Muscle layer of colon (tissue), 2 donors: ENCODE data around the gene IRAK4.

ENCODE experiments used
- H3K27ac ChIP-seq: one replicate; pipeline ENCODE4 v1.7.0; 2013; ENCODE audit warnings: low read depth, mild to moderate bottlenecking, low read length, moderate library complexity
- H3K27me3 ChIP-seq, 2 donors: one replicate each; pipeline ENCODE4 v1.7.0; 2013; ENCODE audit warnings: low read length in 2 of 2, mild to moderate bottlenecking in 2 of 2; ENCODE audit not compliant: insufficient read depth in 2 of 2, control insufficient read depth in 1 of 2
- H3K36me3 ChIP-seq: one replicate; pipeline ENCODE4 v1.7.0; 2013; ENCODE audit warnings: mild to moderate bottlenecking, low read length; ENCODE audit not compliant: insufficient read depth
- H3K4me1 ChIP-seq: one replicate; pipeline ENCODE4 v1.7.0; 2013; ENCODE audit warnings: mild to moderate bottlenecking, low read length; ENCODE audit not compliant: insufficient read depth
- H3K4me3 ChIP-seq, 2 donors: one replicate each; pipeline ENCODE4 v1.7.0; 2013; ENCODE audit warnings: low read length in 2 of 2, low read depth in 1 of 2, mild to moderate bottlenecking in 1 of 2, moderate library complexity in 1 of 2
- H3K9ac ChIP-seq: one replicate; pipeline ENCODE4 v1.7.0; 2013; ENCODE audit warnings: low read length
- H3K9me3 ChIP-seq: one replicate; pipeline ENCODE4 v1.7.0; 2013; ENCODE audit warnings: mild to moderate bottlenecking, low read length
- donor health status: abdominal sarcoma.
- donor health status: Adenocarcinoma of cecum.

Gene IRAK4

GRCh38 chr12:43758728-43759563, at the start of gene IRAK4, which contains the start of gene PUS7L:
TSS of gene IRAK4 (plus strand) at chr12:43758951. CDS start at chr12:43768112, 9,161 bp downstream.
TSS of gene PUS7L (minus strand) at chr12:43758790. CDS start at chr12:43755245, 3,545 bp downstream.
- H3K4me3 ChIP-seq: peak within 1 kb of the TSS; percentile 75 to 99
- H3K27ac ChIP-seq: peak within 1 kb of the TSS; percentile 53
- H3K9ac ChIP-seq: peak within 1 kb of the TSS; percentile 92
- H3K36me3 ChIP-seq: no peaks in the 10 kb centered on the region
- peaks cover 20% of the 10 kb centered on the region for H3K4me1 ChIP-seq
- no peaks in the 10 kb centered on the region for H3K27me3 ChIP-seq
- H3K9me3 ChIP-seq: no peaks in the 10 kb centered on the region

- no peaks in the 10 kb centered on the region for H3K9me3 ChIP-seq
- H3K4me1 ChIP-seq: no peaks in the 10 kb centered on the region
- no peaks in the 10 kb centered on the region for H3K27me3 ChIP-seq
- H3K4me3 ChIP-seq: no peak overlapping the region
- no peak overlapping the region for H3K27ac ChIP-seq
- H3K36me3 ChIP-seq: no peaks in the 10 kb centered on the region
- no peak overlapping the region for H3K9ac ChIP-seq
These were observed 47.4 kb upstream of the IRAK4 start for GRCh38 chr12:43711348-43711747.

GRCh38 chr12:43722621-43723020, 36.1 kb upstream of the IRAK4 start:
- Histone ChIP-seq H3K9ac (no peak overlapping the region), H3K4me3 (no peak overlapping the region), H3K36me3 (no peaks in the 10 kb centered on the region), H3K4me1 (no peaks in the 10 kb centered on the region), H3K9me3 (no peaks in the 10 kb centered on the region), H3K27me3 (no peaks in the 10 kb centered on the region), H3K27ac (no peak overlapping the region)

- Histone ChIP-seq H3K27me3 (no peaks in the 10 kb centered on the region), H3K9ac (no peak overlapping the region), H3K36me3 (no peaks in the 10 kb centered on the region), H3K9me3 (no peaks in the 10 kb centered on the region), H3K27ac (no peak overlapping the region), H3K4me3 (no peak overlapping the region), H3K4me1 (no peaks in the 10 kb centered on the region)
These were observed 35.6 kb upstream of the IRAK4 start for GRCh38 chr12:43723134-43723533.

- no peaks in the 10 kb centered on the region for H3K4me1 ChIP-seq
- no peaks in the 10 kb centered on the region for H3K9me3 ChIP-seq
- H3K27ac ChIP-seq: no peak overlapping the region
- H3K36me3 ChIP-seq: no peaks in the 10 kb centered on the region
- H3K4me3 ChIP-seq: no peak overlapping the region
- no peaks in the 10 kb centered on the region for H3K27me3 ChIP-seq
- no peak overlapping the region for H3K9ac ChIP-seq
These were observed 30.6 kb upstream of the IRAK4 start for GRCh38 chr12:43728117-43728516.

- Histone ChIP-seq H3K9me3 (no peaks in the 10 kb centered on the region), H3K36me3 (no peaks in the 10 kb centered on the region), H3K9ac (no peak overlapping the region), H3K27me3 (no peaks in the 10 kb centered on the region), H3K4me3 (no peak overlapping the region), H3K27ac (no peak overlapping the region), H3K4me1 (no peaks in the 10 kb centered on the region)
These were observed 30.1 kb upstream of the IRAK4 start for GRCh38 chr12:43728698-43729097.

- Histone ChIP-seq H3K9me3 (no peaks in the 10 kb centered on the region), H3K27me3 (no peaks in the 10 kb centered on the region), H3K4me1 (no peaks in the 10 kb centered on the region), H3K4me3 (no peak overlapping the region), H3K36me3 (no peaks in the 10 kb centered on the region), H3K9ac (no peak overlapping the region), H3K27ac (no peak overlapping the region)
These were observed 28.5 kb upstream of the IRAK4 start for GRCh38 chr12:43730283-43730682.

GRCh38 chr12:43733687-43734086, 25.1 kb upstream of the IRAK4 start:
- no peaks in the 10 kb centered on the region for H3K27me3 ChIP-seq
- no peak overlapping the region for H3K27ac ChIP-seq
- peaks cover 11% of the 10 kb centered on the region for H3K36me3 ChIP-seq
- no peak overlapping the region for H3K4me3 ChIP-seq
- H3K4me1 ChIP-seq: no peaks in the 10 kb centered on the region
- H3K9me3 ChIP-seq: no peaks in the 10 kb centered on the region
- no peak overlapping the region for H3K9ac ChIP-seq

GRCh38 chr12:43736927-43737440, 21.8 kb upstream of the IRAK4 start:
- Histone ChIP-seq H3K4me3 (no peak overlapping the region), H3K27ac (no peak overlapping the region), H3K36me3 (peaks cover 11% of the 10 kb centered on the region)

GRCh38 chr12:43737646-43738045, 21.1 kb upstream of the IRAK4 start:
- Histone ChIP-seq H3K36me3 (peaks cover 11% of the 10 kb centered on the region), H3K9ac (no peak overlapping the region), H3K4me1 (no peaks in the 10 kb centered on the region), H3K27ac (no peak overlapping the region), H3K9me3 (no peaks in the 10 kb centered on the region), H3K27me3 (no peaks in the 10 kb centered on the region), H3K4me3 (no peak overlapping the region)

More at GRCh38 chr12:43736927-43737440, 21.8 kb upstream of the IRAK4 start:
- Histone ChIP-seq H3K9me3 (no peaks in the 10 kb centered on the region), H3K9ac (no peak overlapping the region), H3K4me1 (no peaks in the 10 kb centered on the region), H3K27me3 (no peaks in the 10 kb centered on the region)

GRCh38 chr12:43740511-43741100, 18.1 kb upstream of the IRAK4 start:
- Histone ChIP-seq H3K4me3 (no peak overlapping the region), H3K27ac (no peak overlapping the region), H3K9ac (no peak overlapping the region), H3K27me3 (no peaks in the 10 kb centered on the region), H3K4me1 (no peaks in the 10 kb centered on the region), H3K9me3 (no peaks in the 10 kb centered on the region), H3K36me3 (peaks cover 11% of the 10 kb centered on the region)
